Fibroblast of mammary gland (primary cell): Measurements from ENCODE around the gene GRIK1.

ENCODE experiments used
- DNase-seq: peaks from one replicate; pipeline ENCODE4 v3.0.0-alpha.2; 2010; ENCODE audit warnings: low read depth
- H3K4me3 ChIP-seq: 2 replicates; pipeline ENCODE4 v1.5.1; 2011; ENCODE audit warnings: low read depth, mild to moderate bottlenecking, low read length, moderate library complexity; ENCODE audit not compliant: control insufficient read depth
- CTCF ChIP-seq: conservative IDR thresholded peaks from 2 replicates; pipeline ENCODE4 v1.5.1; 2011; ENCODE audit warnings: low read depth, low read length, inconsistent platforms; ENCODE audit not compliant: control insufficient read depth, insufficient read depth

Gene GRIK1

DNA sequence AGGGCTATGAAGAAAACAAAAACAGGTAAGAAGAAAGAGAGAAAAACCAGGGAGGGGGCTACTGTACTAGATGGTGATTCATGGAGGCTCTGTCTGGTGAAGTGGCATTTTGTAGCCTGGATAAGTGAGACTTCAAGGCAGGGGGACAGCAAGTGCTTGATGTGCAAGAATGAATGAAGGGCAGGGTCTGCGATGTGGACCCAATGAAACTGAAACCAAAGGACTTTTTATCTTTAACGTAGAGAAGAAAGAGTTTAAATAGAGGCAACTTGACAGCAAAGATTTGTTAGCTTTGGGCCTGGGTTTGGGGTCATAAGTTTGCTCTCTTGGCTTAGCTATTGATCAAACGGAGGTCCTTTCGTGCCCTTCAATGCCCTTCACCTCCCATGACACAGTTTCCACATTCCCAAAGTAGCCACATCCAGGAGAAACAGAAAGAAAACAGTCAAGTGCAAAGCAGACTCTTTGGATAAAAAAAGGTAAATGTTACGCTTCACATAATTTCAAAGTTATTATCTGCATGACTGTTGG lies 291.0 kb downstream of the GRIK1 start:
- H3K4me3 ChIP-seq = no peak overlapping the region
- DNase-seq = no peak
- TF ChIP-seq CTCF = no peak

DNA sequence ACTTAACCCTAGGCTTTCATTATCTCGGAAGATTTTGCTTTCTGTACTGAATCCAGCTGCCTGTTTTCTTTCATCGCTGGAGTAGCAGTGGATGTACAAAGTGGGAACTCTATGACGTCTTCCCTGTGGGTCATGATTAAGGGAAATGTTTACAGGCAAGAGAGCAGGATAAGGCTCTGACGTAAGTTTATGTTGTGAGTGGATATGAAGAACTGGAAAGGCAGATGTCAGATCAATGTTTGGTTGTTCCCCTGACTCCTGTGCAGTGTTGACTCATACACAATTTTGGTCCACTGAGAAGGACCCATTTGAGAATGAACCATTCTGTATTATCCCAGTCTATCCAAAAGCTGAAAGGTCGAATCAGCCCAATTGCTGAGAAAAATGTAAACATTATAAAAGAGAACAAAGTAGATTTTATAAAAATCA lies 292.4 kb downstream of the GRIK1 start:
- no peak for TF ChIP-seq CTCF
- peak; percentile 22 for DNase-seq
- H3K4me3 ChIP-seq = no peak overlapping the region

- no peak for TF ChIP-seq CTCF
- DNase-seq = no peak
- no peak overlapping the region for H3K4me3 ChIP-seq
Observed at GRCh38 chr21:29645666-29646553, 293.9 kb downstream of the GRIK1 start.

- DNase-seq = no peak
- no peak overlapping the region for H3K4me3 ChIP-seq
- no peak for TF ChIP-seq CTCF
Observed at GRCh38 chr21:29643289-29643688, 296.5 kb downstream of the GRIK1 start.

GRCh38 chr21:29642551-29643245 lies 297.1 kb downstream of the GRIK1 start:
- no peak for TF ChIP-seq CTCF
- no peak for DNase-seq
- H3K4me3 ChIP-seq = no peak overlapping the region

GRCh38 chr21:29641635-29642550 lies 297.9 kb downstream of the GRIK1 start:
- no peak for DNase-seq
- no peak overlapping the region for H3K4me3 ChIP-seq
- no peak for TF ChIP-seq CTCF
